Astrocyte of the spinal cord (primary cell): ENCODE measurements around the gene CCDC77.
A peak's percentile ranks its signal among the peaks of the same experiment; 100 is the strongest.

Experiments
- DNase-seq: peaks from one replicate; pipeline ENCODE4 v3.0.0; 2011; ENCODE audit warnings: low read depth, low spot score
- H3K4me3 ChIP-seq: 2 replicates; pipeline ENCODE4 v1.5.1; 2011; ENCODE audit warnings: low read depth, mild to moderate bottlenecking, low read length, moderate library complexity
- CTCF ChIP-seq: IDR thresholded peaks from 2 replicates; pipeline ENCODE4 v1.5.1; 2012; ENCODE audit warnings: low read depth, mild to moderate bottlenecking, low read length, inconsistent platforms
- in situ Hi-C: cut with HindIII; loops from 2 replicates; pipeline ENCODE4 v1.10.0; 2017; ENCODE audit warnings: low sequenced_read_pairs

Gene CCDC77

GRCh38 chr12:459430-460258 lies 58.2 kb downstream of the CCDC77 start, which contains the start of gene B4GALNT3:
B4GALNT3 (plus strand) TSS chr12:459939; CDS start chr12:460377, 438 bp downstream.
- in situ Hi-C loops, result no loop called here
- no peak for DNase-seq
- H3K4me3 ChIP-seq, result peak within 1 kb of the TSS; percentile 27
- no peak for TF ChIP-seq CTCF

GRCh38 chr12:460261-461230 lies 59.1 kb downstream of the CCDC77 start:
- TF ChIP-seq CTCF, result no peak
- peak overlapping the region; percentile 20 for H3K4me3 ChIP-seq
- in situ Hi-C loops, result no loop called here
- no peak for DNase-seq

- in situ Hi-C loops, result no loop called here
Measured at GRCh38 chr12:461425-461824, 60.0 kb downstream of the CCDC77 start.

GRCh38 chr12:462936-463705 lies 61.7 kb downstream of the CCDC77 start:
- DNase-seq, result no peak
- in situ Hi-C loops, result no loop called here
- TF ChIP-seq CTCF, result no peak

More at GRCh38 chr12:461425-461824, 60.0 kb downstream of the CCDC77 start:
- DNase-seq, result no peak
- no peak overlapping the region for H3K4me3 ChIP-seq
- no peak for TF ChIP-seq CTCF

GRCh38 chr12:464484-465267 lies 63.2 kb downstream of the CCDC77 start:
- no peak overlapping the region for H3K4me3 ChIP-seq
- DNase-seq, result no peak
- in situ Hi-C loops, result no loop called here
- TF ChIP-seq CTCF, result no peak

More at GRCh38 chr12:462936-463705, 61.7 kb downstream of the CCDC77 start:
- H3K4me3 ChIP-seq, result no peak overlapping the region
